ENCODE data around the gene CCDC6. TPM values are rescaled to one million over a fixed set of nuclear protein-coding genes. Genes with fewer than 3 reads are reported as not detected.

Gene CCDC6
- total and polyA plus RNA-seq, 2 of the 4 experiments (the other 2 are of a cell fraction): 21.8 to 30.8 TPM

- Histone ChIP-seq H2AFZ (replicated peaks; ENCODE audit: low read length, poor library complexity) (no peak overlapping the region), H2BK20ac (ENCODE audit: low read depth, low read length) (peak overlapping the region; percentile 11; the same call in 1 of the 2 replicates), H3K18ac (ENCODE audit: low read depth, low read length) (peak overlapping the region; percentile 12; the same call in 1 of the 2 replicates), H3K23ac (ENCODE audit: low read depth, low read length) (no peak overlapping the region), H3K9me1 (ENCODE audit: insufficient read depth, low read length) (peaks cover 19% of the 10 kb centered on the region), H4K91ac (ENCODE audit: insufficient read depth, low read depth, low read length) (no peak overlapping the region), H3K4me3 (ENCODE audit: insufficient read depth, low read depth, low read length) (no peak overlapping the region), H2BK15ac (ENCODE audit: low read depth, low read length) (no peak overlapping the region), H3K27me3 (ENCODE audit: control insufficient read depth, insufficient read depth, low read length) (no peaks in the 10 kb centered on the region), H3K79me1 (ENCODE audit: low read depth in 1 of 2, low read length in 2 of 2) (peaks cover 49 to 88% of the 10 kb centered on the region in 2 experiments), H4K8ac (ENCODE audit: low read depth in 2 of 2, low read length in 2 of 2) (peak overlapping the region in 1 of 2 experiments; percentile 18; a peak in 3 of 4 replicates), H3K14ac (replicated peaks; ENCODE audit: low read depth, low read length) (peak overlapping the region; percentile 53), H2AK9ac (replicated peaks; ENCODE audit: low read depth, low read length, poor library complexity) (no peak overlapping the region), H3K9ac (ENCODE audit: low read depth, low read length) (no peak overlapping the region), H3K9me3 (ENCODE audit: control insufficient read depth, insufficient read depth, low read length) (no peaks in the 10 kb centered on the region), H2AK5ac (ENCODE audit: low read depth, low read length) (peak overlapping the region; percentile 39; the same call in 1 of the 2 replicates), H3K4me2 (ENCODE audit: low read depth, low read length) (peak overlapping the region; percentile 7; the same call in 1 of the 2 replicates), H3K56ac (ENCODE audit: extremely low read depth, insufficient read depth, low read length) (no peak overlapping the region), H3K4ac (ENCODE audit: low read depth, low read length) (peak overlapping the region; percentile 14; the same call in 1 of the 2 replicates), H4K5ac (ENCODE audit: low read depth, low read length) (no peak overlapping the region), H3K4me1 (ENCODE audit: control insufficient read depth, insufficient read depth, low read length) (peaks cover 16% of the 10 kb centered on the region), H3K27ac (ENCODE audit: insufficient read depth, low read length) (no peak overlapping the region), H2BK5ac (ENCODE audit: low read depth, low read length, poor library complexity, severe bottlenecking) (peak overlapping the region; percentile 57), H2BK120ac (ENCODE audit: low read depth, low read length) (peak overlapping the region; percentile 56; the same call in 1 of the 2 replicates), H4K20me1 (ENCODE audit: insufficient read depth, low read length) (peaks cover 17% of the 10 kb centered on the region; the same call in 1 of the 2 replicates), H3K36me3 (ENCODE audit: control insufficient read depth, insufficient read depth, low read length) (no peaks in the 10 kb centered on the region)
- dilution Hi-C loops (cut with HindIII; ENCODE audit: low sequenced_read_pairs, unreplicated experiment): no loop called here
- CTCF ChIA-PET: no interaction called here
- TF ChIP-seq MXI1 (IDR thresholded peaks at IDR 0.05; ENCODE audit: borderline replicate concordance, low read depth, low read length) (no peak), CTCF (conservative IDR thresholded peaks at IDR 0.05; ENCODE audit: low read depth, low read length) (no peak), BHLHE40 (IDR thresholded peaks at IDR 0.05; ENCODE audit: low read depth, low read length) (no peak), NFE2L2 (IDR thresholded peaks at IDR 0.05; ENCODE audit: low read depth, low read length) (no peak), RFX5 (IDR thresholded peaks at IDR 0.05; ENCODE audit: low read depth, low read length) (no peak), RAD21 (IDR thresholded peaks at IDR 0.05; ENCODE audit: low read length) (no peak), SMC3 (IDR thresholded peaks at IDR 0.05; ENCODE audit: low read depth, low read length) (no peak), CHD1 (IDR thresholded peaks at IDR 0.05; ENCODE audit: low read depth, low read length) (no peak), USF2 (IDR thresholded peaks at IDR 0.05; ENCODE audit: low read depth, low read length) (no peak), MAZ (IDR thresholded peaks at IDR 0.05; ENCODE audit: borderline replicate concordance, low read depth, low read length) (no peak), FOS (IDR thresholded peaks at IDR 0.05; ENCODE audit: low read depth, low read length) (no peak), RCOR1 (IDR thresholded peaks at IDR 0.05; ENCODE audit: insufficient replicate concordance, low read length) (no peak), MAFK (IDR thresholded peaks at IDR 0.05; ENCODE audit: low read depth, low read length) (no peak), POLR2A (IDR thresholded peaks at IDR 0.05; ENCODE audit: low read depth, low read length) (no peak), ELK1 (IDR thresholded peaks at IDR 0.05; ENCODE audit: borderline replicate concordance, low read depth, low read length) (no peak), CEBPB (IDR thresholded peaks at IDR 0.05; ENCODE audit: low read depth, low read length) (no peak)
- in situ Hi-C loops (cut with MboI; ENCODE audit: low sequenced_read_pairs): no loop called here
- WGBS, 2 experiments (ENCODE audit: extremely low coverage in 2 of 2, insufficient read length in 1 of 2): no CpG with 5 or more reads among the region's 4 CpGs
- POLR2A ChIA-PET (ENCODE audit: unreplicated experiment): no interaction called here
- no peak for ATAC-seq (ENCODE audit: low read depth)
- DNase-seq: no peak
- no TSS peak for BruUV-seq (replicated peaks)
- intact Hi-C loops (cut with micrococcal nuclease): no loop called here
Observed at GRCh38 chr10:59873896-59874295, 32.5 kb downstream of the CCDC6 start.

All from IMR-90 (cell line).